GM11168 (cell line): Measurements from ENCODE around the gene AGTR2.
"Not testable (repeated sequence)": the region's sequence is repeated elsewhere in the genome, so short reads cannot be mapped to it uniquely, and the experiment has no call there.

ENCODE experiments used
- in situ Hi-C: fragments of 300-500 bp; cut with MboI; formaldehyde crosslinking; loops from one replicate; pipeline ENCODE4 v1.12.0; 2022; ENCODE audit warnings: low sequenced_read_pairs; ENCODE audit not compliant: unreplicated experiment

AGTR2 gene, protein sequence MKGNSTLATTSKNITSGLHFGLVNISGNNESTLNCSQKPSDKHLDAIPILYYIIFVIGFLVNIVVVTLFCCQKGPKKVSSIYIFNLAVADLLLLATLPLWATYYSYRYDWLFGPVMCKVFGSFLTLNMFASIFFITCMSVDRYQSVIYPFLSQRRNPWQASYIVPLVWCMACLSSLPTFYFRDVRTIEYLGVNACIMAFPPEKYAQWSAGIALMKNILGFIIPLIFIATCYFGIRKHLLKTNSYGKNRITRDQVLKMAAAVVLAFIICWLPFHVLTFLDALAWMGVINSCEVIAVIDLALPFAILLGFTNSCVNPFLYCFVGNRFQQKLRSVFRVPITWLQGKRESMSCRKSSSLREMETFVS

DNA sequence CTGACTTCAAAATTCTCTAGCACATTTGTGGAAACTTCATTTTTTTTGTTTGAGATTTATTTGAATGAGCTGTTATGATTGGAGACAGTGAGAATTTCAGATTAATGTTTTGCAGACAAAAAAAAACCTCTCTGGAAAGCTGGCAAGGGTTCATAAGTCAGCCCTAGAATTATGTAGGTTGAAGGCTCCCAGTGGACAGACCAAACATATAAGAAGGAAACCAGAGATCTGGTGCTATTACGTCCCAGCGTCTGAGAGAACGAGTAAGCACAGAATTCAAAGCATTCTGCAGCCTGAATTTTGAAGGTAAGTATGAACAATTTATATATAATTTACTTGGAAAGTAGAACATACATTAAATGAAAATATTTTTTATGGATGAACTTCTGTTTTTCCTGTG lies at the start of gene AGTR2:
AGTR2 (plus strand) TSS at position 234 of the 400 bp plus-strand sequence. CDS start 1,537 bp downstream, outside the sequence.
- in situ Hi-C loops = no loop called here

DNA sequence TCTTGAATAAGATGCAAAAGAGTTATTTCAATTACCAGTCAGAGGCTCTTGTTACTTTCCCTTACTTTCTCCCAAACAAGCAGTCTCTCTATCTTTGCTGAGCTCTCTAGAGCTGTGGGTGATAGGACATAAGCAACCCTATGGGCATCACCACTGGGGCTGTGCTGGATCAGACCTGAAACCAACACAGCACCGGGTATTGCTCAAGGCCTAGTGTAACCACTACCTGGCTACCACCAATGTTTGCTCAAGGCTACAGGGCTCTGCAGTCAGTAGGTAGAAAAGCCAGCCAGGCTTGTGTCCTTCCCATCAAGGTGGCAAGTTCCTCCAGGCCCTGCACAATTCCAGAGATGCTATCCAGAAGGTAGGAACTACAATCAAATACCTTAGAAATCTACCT lies 35.3 kb upstream of the AGTR2 start:
- in situ Hi-C loops = no loop called here

DNA sequence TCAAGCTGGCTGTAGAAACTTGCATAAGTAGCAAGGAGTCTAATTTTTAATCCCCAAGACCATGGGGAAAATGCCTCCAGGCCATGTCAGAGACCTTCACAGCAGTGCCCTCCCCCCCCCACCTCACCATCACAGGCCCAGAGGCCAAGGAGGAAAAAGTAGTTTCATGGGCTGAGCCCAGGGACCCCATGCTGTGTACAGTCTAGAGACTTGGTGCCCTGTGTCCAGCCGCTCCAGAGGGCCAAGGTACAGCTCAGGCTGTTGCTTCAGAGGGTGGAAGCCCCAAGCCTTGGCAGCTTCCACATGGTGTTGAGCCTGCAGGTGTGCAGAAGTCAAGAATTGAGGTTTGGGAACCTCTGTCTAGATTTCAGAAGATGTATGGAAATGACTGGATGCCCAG lies 29.3 kb upstream of the AGTR2 start:
- in situ Hi-C loops = not testable (repeated sequence)

DNA sequence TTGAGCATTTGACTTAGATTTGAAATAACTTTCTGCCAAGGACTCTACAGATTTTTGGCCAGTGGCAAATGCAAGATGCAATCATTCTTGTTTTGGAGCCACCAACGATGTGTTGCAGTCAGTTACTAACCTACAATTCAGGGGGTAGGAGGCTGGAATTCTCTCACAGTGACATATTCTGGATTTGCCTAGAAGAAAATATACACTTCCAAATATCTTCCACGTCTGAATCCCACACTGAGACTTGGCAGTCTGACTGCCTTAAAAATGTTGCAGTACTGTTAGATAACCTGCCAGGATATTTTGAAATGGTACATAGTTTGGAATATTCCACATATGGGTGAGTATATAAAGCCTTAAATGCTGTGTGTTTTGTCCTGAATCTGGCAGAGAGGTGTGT lies 27.6 kb upstream of the AGTR2 start:
- in situ Hi-C loops = no loop called here

DNA sequence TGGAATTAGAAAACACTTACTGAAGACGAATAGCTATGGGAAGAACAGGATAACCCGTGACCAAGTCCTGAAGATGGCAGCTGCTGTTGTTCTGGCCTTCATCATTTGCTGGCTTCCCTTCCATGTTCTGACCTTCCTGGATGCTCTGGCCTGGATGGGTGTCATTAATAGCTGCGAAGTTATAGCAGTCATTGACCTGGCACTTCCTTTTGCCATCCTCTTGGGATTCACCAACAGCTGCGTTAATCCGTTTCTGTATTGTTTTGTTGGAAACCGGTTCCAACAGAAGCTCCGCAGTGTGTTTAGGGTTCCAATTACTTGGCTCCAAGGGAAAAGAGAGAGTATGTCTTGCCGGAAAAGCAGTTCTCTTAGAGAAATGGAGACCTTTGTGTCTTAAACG lies 2.4 kb downstream of the AGTR2 start:
- in situ Hi-C loops = no loop called here

DNA sequence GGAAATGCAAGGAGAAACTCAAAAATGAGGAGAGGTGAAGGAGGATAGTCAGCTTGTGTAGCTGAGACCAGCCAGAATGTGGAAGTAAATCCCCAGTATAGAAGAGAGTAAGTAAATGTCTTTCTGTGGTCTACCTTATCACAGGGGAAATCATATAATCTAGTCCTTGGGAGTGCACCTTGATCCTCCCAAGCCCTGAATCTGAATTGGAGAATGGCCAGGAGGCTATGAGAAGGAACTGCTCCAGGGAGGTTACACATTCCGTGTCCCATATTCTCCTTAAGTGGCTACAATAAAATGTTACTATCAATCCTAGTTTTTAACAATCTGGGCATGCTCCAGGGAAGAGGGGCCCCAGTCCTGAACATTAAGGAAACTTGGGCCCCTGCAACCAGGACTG lies 10.8 kb downstream of the AGTR2 start:
- in situ Hi-C loops = loop anchor here (25.0 kb wide), 1 partner anchor 194 kb away; no protein-coding TSS in a partner anchor

DNA sequence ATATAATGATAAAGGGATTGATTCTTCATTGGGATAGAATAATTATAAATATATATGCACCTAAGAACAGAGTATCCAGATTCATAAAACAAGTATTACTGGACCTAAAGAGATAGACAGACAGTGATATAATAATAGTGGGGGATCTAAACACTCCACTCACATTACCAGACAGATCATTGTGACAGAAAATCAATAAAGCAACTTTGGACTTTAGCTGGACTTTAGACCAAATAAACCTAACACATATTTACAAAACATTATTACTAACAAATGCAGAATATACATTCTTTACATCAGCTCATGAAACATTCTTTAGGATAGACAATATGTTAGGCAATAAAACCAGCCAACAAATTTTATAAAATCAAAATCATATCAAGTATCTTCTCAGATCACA lies 14.6 kb downstream of the AGTR2 start:
- in situ Hi-C loops = loop anchor here (25.0 kb wide), 1 partner anchor 198 kb away; no protein-coding TSS in a partner anchor

DNA sequence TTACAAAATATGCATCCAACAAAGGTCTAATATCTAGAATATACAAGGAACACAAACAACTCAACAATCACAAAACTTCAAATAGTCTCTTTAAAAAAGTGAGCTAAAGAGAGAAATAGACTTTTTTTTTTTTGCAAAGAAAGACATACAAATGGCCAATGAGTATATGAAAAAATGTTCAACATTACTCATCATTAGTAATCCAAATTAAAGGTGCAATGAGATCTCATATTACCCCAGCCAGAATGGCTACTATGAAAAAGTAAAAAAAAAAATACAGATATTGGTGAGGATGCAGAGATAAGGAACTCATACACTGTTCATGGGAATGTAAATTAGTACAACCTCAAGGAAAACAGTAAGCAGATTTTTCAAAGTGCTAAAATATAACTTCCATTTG lies 24.1 kb downstream of the AGTR2 start:
- in situ Hi-C loops = loop anchor here (25.0 kb wide), 1 partner anchor 207 kb away; no protein-coding TSS in a partner anchor

DNA sequence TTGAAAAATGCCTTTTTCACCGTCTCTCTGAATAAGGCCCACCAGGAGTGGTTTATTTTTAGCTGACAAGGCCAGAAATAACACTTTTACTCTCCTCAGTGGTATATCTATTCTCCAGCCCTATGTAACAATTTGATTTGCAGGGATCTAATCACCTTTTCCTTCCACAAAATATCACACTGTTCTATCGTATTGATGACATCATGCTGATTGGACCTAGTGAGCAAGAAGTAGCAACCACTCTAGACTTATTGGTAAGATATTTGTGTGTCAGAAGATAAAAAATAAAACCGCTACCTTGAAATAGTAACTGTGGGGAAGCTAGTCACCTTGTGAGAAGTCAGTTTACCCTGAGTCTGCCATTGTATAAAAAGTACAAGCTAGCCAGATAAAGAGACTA lies 27.7 kb downstream of the AGTR2 start:
- in situ Hi-C loops = loop anchor here (25.0 kb wide), 1 partner anchor 211 kb away; no protein-coding TSS in a partner anchor

DNA sequence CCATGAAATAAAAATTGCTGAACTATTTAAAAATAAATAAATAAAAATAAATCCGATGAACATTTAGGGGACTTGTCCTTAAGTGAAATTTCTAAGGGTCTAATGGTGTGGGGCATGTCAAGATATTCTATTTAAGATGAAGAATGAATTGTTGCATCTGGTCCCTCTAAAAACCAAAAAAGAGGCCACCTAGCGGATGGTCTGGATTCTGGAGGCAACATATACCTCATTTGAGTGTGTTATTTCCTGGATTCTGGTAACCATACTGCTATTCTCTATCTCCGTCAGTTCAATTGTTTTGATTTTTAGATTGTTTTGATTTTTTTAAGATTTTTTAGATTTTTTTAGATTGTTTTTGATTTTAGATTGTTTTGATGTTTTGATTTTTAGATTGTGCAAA lies 28.3 kb downstream of the AGTR2 start:
- in situ Hi-C loops = loop anchor here (25.0 kb wide), 1 partner anchor 212 kb away; no protein-coding TSS in a partner anchor

DNA sequence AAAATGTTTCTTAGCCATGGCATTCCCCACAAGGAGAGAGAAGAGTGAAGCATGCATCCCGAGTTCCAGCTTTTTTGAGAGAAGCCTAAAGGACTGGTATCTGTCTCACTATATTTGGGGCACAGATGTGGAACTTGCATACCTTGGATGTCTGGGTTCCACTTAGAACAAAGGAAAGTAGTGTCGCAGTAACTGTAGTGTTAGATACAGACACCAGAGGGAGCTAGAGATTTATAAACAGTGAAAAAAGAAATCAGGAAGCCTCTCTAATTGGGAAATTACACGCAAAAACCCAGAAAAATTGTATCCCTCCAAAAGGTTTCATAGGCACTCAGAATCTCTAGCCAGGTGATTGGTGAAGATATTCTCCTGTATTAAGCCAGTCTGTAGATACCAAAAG lies 34.4 kb downstream of the AGTR2 start:
- in situ Hi-C loops = no loop called here

DNA sequence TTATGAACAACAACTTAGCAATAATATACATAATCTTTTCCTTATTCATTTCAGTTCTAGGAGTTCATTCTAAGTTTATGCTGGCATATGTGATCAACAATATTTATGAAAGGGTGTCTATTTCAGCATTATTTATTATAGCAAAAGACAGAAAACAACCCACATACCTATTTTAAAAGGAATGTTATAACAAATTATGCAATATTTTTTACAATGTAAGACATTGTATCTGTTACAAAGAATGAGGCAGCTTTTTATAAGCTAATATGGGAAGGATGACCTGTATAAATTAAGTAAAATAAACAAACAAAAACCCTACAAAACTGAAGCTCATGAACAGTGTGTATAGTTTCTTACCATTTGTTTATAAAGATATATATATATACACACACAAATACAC lies 42.7 kb downstream of the AGTR2 start:
- in situ Hi-C loops = no loop called here

DNA sequence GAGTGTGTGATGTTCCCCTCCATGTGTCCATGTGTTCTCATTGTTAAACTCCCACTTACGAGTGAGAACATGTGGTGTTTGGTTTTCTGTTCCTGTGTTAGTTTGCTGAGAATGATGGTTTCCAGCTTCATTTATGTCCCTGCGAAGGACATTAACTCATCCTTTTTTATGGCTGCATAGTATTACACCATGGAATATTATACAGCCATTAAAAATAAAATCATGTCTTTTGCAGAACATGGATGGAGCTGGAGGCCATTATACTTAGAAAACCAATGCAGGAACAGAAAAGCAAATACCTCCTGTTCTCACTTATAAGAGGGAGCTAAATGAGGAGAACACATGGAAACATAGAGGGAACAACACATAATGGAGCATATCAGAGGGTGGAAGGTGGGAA lies 46.5 kb downstream of the AGTR2 start:
- in situ Hi-C loops = not testable (repeated sequence)
